Astrocyte (in vitro differentiated cells and primary cell): ENCODE measurements around the gene TNFAIP8L2. TPM values are rescaled to one million over a fixed set of nuclear protein-coding genes. Genes with fewer than 3 reads are reported as not detected.
"Not testable (repeated sequence)": the region's sequence is repeated elsewhere in the genome, so short reads cannot be mapped to it uniquely, and the experiment has no call there.

Experiments
- DNase-seq: peaks from one replicate; pipeline ENCODE4 v3.0.0-alpha.2; 2010; ENCODE audit warnings: low read depth
- FAIRE-seq: peaks from 2 replicates; lab custom pipeline; 2011; peaks lifted over from hg19 to GRCh38; lab: Jason Lieb, UNC
- H2AFZ ChIP-seq: 2 replicates; pipeline ENCODE4 v1.6.0; 2012; ENCODE audit warnings: low read depth, low read length, inconsistent platforms
- H3K27ac ChIP-seq: 2 replicates; pipeline ENCODE4 v1.5.1; 2011; ENCODE audit warnings: low read depth, low read length, inconsistent platforms
- H3K27me3 ChIP-seq: 2 replicates; pipeline ENCODE4 v1.6.0; 2011; ENCODE audit warnings: low read length, inconsistent platforms; ENCODE audit not compliant: insufficient read depth
- H3K36me3 ChIP-seq: 2 replicates; pipeline ENCODE4 v1.5.1; 2011; ENCODE audit warnings: low read length, inconsistent platforms; ENCODE audit not compliant: insufficient read depth
- H3K4me1 ChIP-seq: 2 replicates; pipeline ENCODE4 v1.5.1; 2011; ENCODE audit warnings: low read length, inconsistent platforms; ENCODE audit not compliant: insufficient read depth
- H3K4me2 ChIP-seq: 2 replicates; pipeline ENCODE4 v1.6.0; 2012; ENCODE audit warnings: low read length, inconsistent platforms
- H3K4me3 ChIP-seq: 2 replicates; pipeline ENCODE4 v1.5.1; 2011; ENCODE audit warnings: low read depth, mild to moderate bottlenecking, low read length, inconsistent platforms; ENCODE audit not compliant: insufficient read depth
- H3K79me2 ChIP-seq: 2 replicates; pipeline ENCODE4 v1.6.0; 2012; ENCODE audit warnings: mild to moderate bottlenecking, low read length, inconsistent platforms; ENCODE audit not compliant: insufficient read depth
- H3K9ac ChIP-seq: 2 replicates; pipeline ENCODE4 v1.6.0; 2012; ENCODE audit warnings: mild to moderate bottlenecking, low read length, inconsistent platforms
- H3K9me3 ChIP-seq: 2 replicates; pipeline ENCODE4 v1.5.1; 2012; ENCODE audit warnings: low read depth, mild to moderate bottlenecking, low read length, inconsistent platforms; ENCODE audit not compliant: insufficient read depth
- H4K20me1 ChIP-seq: 2 replicates; pipeline ENCODE4 v1.6.0; 2012; ENCODE audit warnings: low read length, inconsistent platforms; ENCODE audit not compliant: insufficient read depth
- H3K27ac Mint-ChIP-seq: one replicate; pipeline ENCODE4 v1.8.0; 2021; ENCODE audit warnings: mild to moderate bottlenecking, mixed read lengths; ENCODE audit not compliant: unreplicated experiment
- H3K27me3 Mint-ChIP-seq: one replicate; pipeline ENCODE4 v1.8.0; 2021; ENCODE audit warnings: low read depth, mixed read lengths; ENCODE audit not compliant: unreplicated experiment
- H3K36me3 Mint-ChIP-seq: one replicate; pipeline ENCODE4 v1.8.0; 2021; ENCODE audit warnings: low read depth, mixed read lengths; ENCODE audit not compliant: unreplicated experiment
- H3K4me1 Mint-ChIP-seq: one replicate; pipeline ENCODE4 v1.8.0; 2021; ENCODE audit warnings: low read depth, mixed read lengths; ENCODE audit not compliant: unreplicated experiment
- H3K4me3 Mint-ChIP-seq: one replicate; pipeline ENCODE4 v1.8.0; 2021; ENCODE audit warnings: mild to moderate bottlenecking, moderate library complexity, mixed read lengths; ENCODE audit not compliant: unreplicated experiment
- H3K9me3 Mint-ChIP-seq: one replicate; pipeline ENCODE4 v1.8.0; 2021; ENCODE audit warnings: mild to moderate bottlenecking, mixed read lengths; ENCODE audit not compliant: unreplicated experiment
- CTCF ChIP-seq: IDR thresholded peaks from 2 replicates; pipeline ENCODE4 v1.5.1; 2011; ENCODE audit warnings: low read depth, mild to moderate bottlenecking, inconsistent platforms, low read length, moderate library complexity; ENCODE audit not compliant: insufficient read depth
- EZH2 ChIP-seq: IDR thresholded peaks from 2 replicates; pipeline ENCODE4 v1.6.1; 2012; ENCODE audit warnings: mild to moderate bottlenecking, low read length, inconsistent platforms; ENCODE audit not compliant: insufficient read depth
- total RNA-seq: library from RNA; stranded (reverse); gene quantifications from 2 replicates; pipeline ENCODE4 v1.2.1, GENCODE V29; 2021

The TNFAIP8L2 gene
- total RNA-seq, 1 donor from 2014 or later = not detected

- Mint-ChIP-seq H3K27me3 (no peaks in the 10 kb centered on the region), H3K4me3 (no peak overlapping the region), H3K4me1 (no peaks in the 10 kb centered on the region), H3K36me3 (peaks cover 29% of the 10 kb centered on the region), H3K9me3 (no peaks in the 10 kb centered on the region), H3K27ac (no peak overlapping the region)
- H3K36me3 ChIP-seq = peaks cover 19% of the 10 kb centered on the region
- H3K27me3 ChIP-seq = no peaks in the 10 kb centered on the region
- no peak for DNase-seq
- H4K20me1 ChIP-seq = no peaks in the 10 kb centered on the region
- no peaks in the 10 kb centered on the region for H3K79me2 ChIP-seq
- TF ChIP-seq CTCF (no peak), EZH2 (no peak)
- no peak overlapping the region for H3K4me2 ChIP-seq
- H3K27ac ChIP-seq = no peak overlapping the region
- no peak overlapping the region for H3K4me3 ChIP-seq
- no peaks in the 10 kb centered on the region for H3K9me3 ChIP-seq
- H3K9ac ChIP-seq = no peak overlapping the region
- H3K4me1 ChIP-seq = no peaks in the 10 kb centered on the region
- no peak for FAIRE-seq
- no peak overlapping the region for H2AFZ ChIP-seq
These were observed 20.1 kb downstream of the TNFAIP8L2 start for GRCh38 chr1:151176514-151177045.

- no peak overlapping the region for H3K9ac ChIP-seq
- TF ChIP-seq CTCF (no peak), EZH2 (no peak)
- peaks cover 22% of the 10 kb centered on the region for H3K36me3 Mint-ChIP-seq
- no peak overlapping the region for H3K4me3 Mint-ChIP-seq
- no peak overlapping the region for H3K27ac Mint-ChIP-seq
- peaks cover 7% of the 10 kb centered on the region for H3K4me1 Mint-ChIP-seq
- peaks cover 12% of the 10 kb centered on the region for H4K20me1 ChIP-seq
- H2AFZ ChIP-seq = no peak overlapping the region
- FAIRE-seq (no peak), DNase-seq (no peak)
- no peaks in the 10 kb centered on the region for H3K9me3 Mint-ChIP-seq
- no peaks in the 10 kb centered on the region for H3K27me3 ChIP-seq
- H3K79me2 ChIP-seq = peaks cover 29% of the 10 kb centered on the region
- H3K4me2 ChIP-seq = no peak overlapping the region
- H3K9me3 ChIP-seq = no peaks in the 10 kb centered on the region
- H3K4me1 ChIP-seq = peaks cover 10% of the 10 kb centered on the region
- peaks cover 38% of the 10 kb centered on the region for H3K36me3 ChIP-seq
- no peak overlapping the region for H3K4me3 ChIP-seq
- no peaks in the 10 kb centered on the region for H3K27me3 Mint-ChIP-seq
- H3K27ac ChIP-seq = no peak overlapping the region
These were observed 27.8 kb downstream of the TNFAIP8L2 start for GRCh38 chr1:151184211-151184610.

GRCh38 chr1:151187205-151187604, 30.8 kb downstream of the TNFAIP8L2 start:
- Mint-ChIP-seq H3K4me3 (no peak overlapping the region), H3K4me1 (peaks cover 8% of the 10 kb centered on the region), H3K27me3 (no peaks in the 10 kb centered on the region), H3K9me3 (no peaks in the 10 kb centered on the region), H3K36me3 (peaks cover 10% of the 10 kb centered on the region), H3K27ac (no peak overlapping the region)
- H3K27ac ChIP-seq = no peak overlapping the region
- H3K79me2 ChIP-seq = peaks cover 35% of the 10 kb centered on the region
- DNase-seq = no peak
- FAIRE-seq = no peak
- no peak overlapping the region for H3K4me2 ChIP-seq
- no peak for TF ChIP-seq CTCF
- no peak for TF ChIP-seq EZH2
- peaks cover 29% of the 10 kb centered on the region for H3K36me3 ChIP-seq
- H3K27me3 ChIP-seq = no peaks in the 10 kb centered on the region
- H4K20me1 ChIP-seq = peaks cover 13% of the 10 kb centered on the region
- no peak overlapping the region for H3K4me3 ChIP-seq
- no peaks in the 10 kb centered on the region for H3K9me3 ChIP-seq
- H3K9ac ChIP-seq = no peak overlapping the region
- H3K4me1 ChIP-seq = peaks cover 11% of the 10 kb centered on the region
- H2AFZ ChIP-seq = no peak overlapping the region

GRCh38 chr1:151188667-151189066, 32.2 kb downstream of the TNFAIP8L2 start:
- Histone ChIP-seq H3K79me2 (peaks cover 35% of the 10 kb centered on the region), H3K36me3 (peaks cover 19% of the 10 kb centered on the region), H3K4me1 (peaks cover 11% of the 10 kb centered on the region), H4K20me1 (peaks cover 13% of the 10 kb centered on the region), H3K4me2 (peak overlapping the region; percentile 95), H3K4me3 (peak overlapping the region; percentile 91), H3K9ac (peak overlapping the region; percentile 93)
- H3K27me3 Mint-ChIP-seq, H3K36me3 Mint-ChIP-seq, FAIRE-seq, H3K4me1 Mint-ChIP-seq, H2AFZ ChIP-seq, H3K27me3 ChIP-seq, DNase-seq, H3K27ac Mint-ChIP-seq, H3K9me3 Mint-ChIP-seq, H3K9me3 ChIP-seq, H3K27ac ChIP-seq: not testable (repeated sequence)
- H3K4me3 Mint-ChIP-seq = peak overlapping the region; percentile 100
